ENCODE data around the gene USF2.

DNA sequence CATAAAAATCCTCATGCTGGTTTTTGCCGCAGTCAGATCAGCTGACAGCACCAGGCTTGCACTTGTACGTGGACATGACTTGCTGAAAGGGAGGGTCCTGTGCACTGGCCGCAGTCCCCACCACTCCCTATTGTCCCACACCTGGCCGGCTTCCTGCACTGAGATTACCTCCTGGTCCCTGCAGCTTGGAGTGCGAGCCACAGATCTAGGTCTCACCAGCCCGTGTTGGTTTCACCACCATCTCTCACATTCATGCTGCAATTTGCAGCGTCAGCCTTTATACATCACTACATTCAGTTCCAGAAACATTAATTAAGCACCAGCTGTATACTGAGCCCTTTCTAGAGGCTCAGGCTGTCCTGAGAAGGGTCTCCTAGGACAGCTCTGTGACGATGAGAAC is 45.3 kb downstream of the USF2 start:
- TF ChIP-seq, protein P1, sequence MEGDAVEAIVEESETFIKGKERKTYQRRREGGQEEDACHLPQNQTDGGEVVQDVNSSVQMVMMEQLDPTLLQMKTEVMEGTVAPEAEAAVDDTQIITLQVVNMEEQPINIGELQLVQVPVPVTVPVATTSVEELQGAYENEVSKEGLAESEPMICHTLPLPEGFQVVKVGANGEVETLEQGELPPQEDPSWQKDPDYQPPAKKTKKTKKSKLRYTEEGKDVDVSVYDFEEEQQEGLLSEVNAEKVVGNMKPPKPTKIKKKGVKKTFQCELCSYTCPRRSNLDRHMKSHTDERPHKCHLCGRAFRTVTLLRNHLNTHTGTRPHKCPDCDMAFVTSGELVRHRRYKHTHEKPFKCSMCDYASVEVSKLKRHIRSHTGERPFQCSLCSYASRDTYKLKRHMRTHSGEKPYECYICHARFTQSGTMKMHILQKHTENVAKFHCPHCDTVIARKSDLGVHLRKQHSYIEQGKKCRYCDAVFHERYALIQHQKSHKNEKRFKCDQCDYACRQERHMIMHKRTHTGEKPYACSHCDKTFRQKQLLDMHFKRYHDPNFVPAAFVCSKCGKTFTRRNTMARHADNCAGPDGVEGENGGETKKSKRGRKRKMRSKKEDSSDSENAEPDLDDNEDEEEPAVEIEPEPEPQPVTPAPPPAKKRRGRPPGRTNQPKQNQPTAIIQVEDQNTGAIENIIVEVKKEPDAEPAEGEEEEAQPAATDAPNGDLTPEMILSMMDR (conservative IDR thresholded peaks at IDR 0.05 in 1 of 2, IDR thresholded peaks at IDR 0.05 in 1 of 2; ENCODE audit: extremely low read depth in 1 of 2, insufficient read depth in 1 of 2, low read depth in 1 of 2, low read length in 2 of 2): no peak
- no peak for TF ChIP-seq EZH2 (IDR thresholded peaks at IDR 0.05; ENCODE audit: borderline replicate concordance, low read length)
